Activated CD8-positive, alpha-beta memory T cell treated with anti-CD3 and anti-CD28 coated beads, Interleukin-2, amount 50 U/mL, for 48 hours (primary cell): ENCODE results near the gene DEF6.
"Not testable (repeated sequence)": the region's sequence is repeated elsewhere in the genome, so short reads cannot be mapped to it uniquely, and the experiment has no call there.

Experiments used
- DNase-seq: peaks from one replicate; pipeline ENCODE4 v3.0.0-alpha.2; 2020

DEF6 gene

DNA sequence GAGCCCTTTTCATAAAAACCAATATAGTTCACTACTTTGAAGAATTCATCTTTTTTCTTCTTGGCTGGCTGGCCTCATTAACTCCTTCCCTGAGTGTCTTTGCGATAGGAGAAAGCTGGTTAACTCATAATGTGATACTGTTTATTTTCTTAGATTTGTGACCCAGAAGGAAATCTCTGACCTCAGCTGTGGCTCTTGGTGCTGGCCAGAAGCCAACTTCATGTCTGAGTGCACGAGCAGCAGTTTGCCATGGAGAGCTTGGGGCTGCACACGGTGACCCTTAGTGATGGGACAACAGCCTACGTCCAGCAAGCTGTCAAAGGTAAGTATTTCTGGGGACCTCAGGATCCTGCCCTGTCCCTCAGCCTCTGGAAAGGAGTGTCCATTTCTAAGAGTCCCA is 16.7 kb upstream of the DEF6 start:
- no peak for DNase-seq

DNA sequence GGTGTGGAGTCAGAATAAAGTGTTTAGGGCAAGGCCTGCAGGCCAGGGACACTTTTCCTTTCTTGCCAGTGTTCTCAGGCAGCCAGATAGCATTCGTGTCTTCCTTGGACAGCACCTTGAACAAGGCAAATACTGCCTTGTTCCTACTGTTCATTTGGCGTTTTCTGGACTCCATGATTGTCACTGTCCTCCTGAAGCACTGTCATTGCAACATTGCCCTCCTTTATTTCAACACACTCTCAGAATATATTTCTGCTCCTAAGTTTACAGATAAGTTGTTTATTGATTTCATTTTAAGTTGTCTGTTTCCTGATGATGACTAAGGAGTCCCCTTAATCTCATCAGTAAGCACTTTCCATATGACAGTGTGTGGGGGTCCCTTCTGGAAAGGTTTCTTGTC is 15.1 kb upstream of the DEF6 start:
- DNase-seq, result no peak

DNA sequence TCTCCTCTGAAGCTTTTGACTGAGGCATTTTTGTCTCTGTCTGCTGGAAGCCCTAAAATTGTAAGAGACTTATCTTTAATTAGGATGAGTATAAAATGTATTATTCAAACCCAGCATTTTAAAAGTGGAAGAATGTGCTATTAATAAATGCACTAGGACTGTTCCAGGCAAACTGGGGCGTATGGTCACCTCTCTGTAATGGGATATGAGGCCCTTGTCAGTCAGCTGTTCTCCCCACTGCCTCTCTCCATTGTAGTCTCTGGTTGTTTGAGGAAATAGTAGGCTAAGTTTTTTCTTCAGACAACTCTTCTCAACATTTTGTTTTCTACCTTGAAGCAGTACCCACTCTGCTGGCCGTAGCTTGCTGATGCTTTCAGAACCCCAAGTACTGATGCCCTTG is 14.3 kb upstream of the DEF6 start:
- DNase-seq, result no peak

DNA sequence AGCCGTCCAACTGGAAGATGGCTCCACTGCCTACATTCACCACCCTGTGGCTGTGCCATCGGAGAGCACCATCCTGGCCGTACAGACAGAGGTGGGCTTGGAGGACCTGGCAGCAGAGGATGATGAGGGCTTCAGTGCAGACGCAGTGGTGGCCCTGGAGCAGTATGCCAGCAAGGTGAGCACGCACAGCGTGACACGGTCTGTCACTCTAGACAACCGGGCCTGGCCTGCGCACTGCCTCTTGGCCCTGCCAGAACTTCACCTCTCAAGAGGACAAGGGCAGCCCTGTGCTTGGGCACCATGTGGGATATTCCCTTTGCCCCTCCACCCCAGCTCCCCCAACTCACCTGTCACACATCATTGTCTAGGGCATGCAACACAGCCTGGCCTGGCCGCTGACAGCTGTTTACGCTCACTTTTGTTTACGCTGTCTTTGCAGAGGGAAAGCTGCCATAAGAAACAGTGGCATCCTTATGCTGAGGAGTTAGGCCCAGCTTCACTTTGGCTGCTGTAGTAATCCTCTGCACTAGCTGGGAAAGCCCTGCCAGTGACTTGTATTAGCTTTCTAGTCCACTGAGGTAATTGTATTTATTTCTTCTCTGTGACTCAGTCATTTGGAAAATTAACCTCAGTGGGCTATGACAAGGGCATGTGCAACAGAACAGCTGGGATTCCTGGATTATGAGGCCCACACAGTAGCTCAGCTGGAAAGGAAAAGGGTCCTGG is 9.8 kb upstream of the DEF6 start:
- DNase-seq, result no peak

DNA sequence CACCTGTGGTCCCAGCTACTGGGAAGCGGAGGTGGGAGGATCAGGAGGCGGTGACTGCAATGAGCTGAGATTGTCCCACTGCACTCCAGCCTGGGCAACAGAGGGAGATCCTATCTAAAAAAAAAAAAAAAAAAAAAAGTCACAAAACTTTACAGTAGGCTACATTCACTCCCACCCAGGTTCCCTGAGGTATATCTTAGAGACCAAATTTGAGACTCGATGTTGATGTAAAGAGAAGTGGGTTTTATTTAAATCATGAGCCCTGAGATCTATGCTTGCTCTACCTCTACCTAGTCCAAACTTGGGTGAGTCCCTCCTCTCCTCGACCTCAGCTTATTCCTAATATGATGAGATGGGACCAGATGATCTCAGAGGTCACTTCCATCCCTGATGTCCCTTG is 8.8 kb upstream of the DEF6 start:
- DNase-seq, result no peak

DNA sequence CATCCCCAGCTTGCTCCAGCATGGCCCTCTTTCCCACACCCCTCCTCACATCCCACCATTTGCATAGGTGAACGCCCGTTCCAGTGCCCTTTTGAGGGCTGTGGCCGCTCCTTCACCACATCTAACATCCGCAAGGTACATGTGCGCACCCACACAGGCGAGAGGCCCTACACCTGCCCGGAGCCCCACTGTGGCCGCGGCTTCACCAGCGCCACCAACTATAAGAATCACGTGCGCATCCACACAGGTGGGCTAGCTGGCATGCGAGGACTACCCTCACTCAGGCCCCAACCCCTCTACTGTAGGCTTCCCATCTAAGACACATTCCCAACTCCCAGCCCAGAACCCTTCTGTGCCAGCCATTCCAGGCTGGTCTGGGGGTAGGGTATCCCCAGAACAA is 6.1 kb upstream of the DEF6 start:
- DNase-seq, result no peak

DNA sequence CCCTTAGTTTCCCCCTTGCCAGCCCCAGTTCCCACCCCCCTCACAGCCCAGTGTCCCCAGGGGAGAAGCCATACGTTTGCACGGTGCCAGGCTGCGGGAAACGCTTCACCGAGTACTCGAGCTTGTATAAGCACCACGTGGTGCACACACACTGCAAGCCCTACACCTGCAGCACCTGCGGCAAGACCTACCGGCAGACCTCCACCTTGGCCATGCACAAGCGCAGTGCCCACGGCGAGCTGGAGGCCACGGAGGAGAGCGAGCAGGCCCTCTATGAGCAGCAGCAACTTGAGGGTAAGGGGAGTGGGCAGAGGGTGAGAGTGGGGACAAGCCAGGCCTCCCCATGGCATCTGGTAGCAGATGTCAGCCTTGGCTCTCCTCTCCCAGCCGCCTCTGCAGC is 5.1 kb upstream of the DEF6 start:
- DNase-seq, result no peak

DNA sequence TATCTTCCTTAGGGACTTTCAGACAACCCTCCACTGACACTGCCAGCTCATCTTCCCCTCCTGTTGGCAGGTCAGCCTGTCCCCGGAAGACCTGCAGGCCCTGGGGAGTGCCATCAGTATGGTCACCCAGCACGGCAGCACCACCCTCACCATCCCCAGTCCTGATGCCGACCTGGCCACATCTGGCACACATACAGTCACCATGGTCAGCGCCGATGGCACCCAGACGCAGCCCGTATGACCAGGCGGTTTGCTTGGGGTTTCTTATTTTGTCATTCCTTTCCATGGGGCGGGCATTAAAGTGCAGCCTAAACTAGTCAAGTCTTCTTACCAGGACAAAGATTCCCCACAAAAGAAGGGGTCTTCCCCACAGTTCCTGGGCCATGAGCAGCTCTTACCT is 3.9 kb upstream of the DEF6 start:
- DNase-seq, result no peak

DNA sequence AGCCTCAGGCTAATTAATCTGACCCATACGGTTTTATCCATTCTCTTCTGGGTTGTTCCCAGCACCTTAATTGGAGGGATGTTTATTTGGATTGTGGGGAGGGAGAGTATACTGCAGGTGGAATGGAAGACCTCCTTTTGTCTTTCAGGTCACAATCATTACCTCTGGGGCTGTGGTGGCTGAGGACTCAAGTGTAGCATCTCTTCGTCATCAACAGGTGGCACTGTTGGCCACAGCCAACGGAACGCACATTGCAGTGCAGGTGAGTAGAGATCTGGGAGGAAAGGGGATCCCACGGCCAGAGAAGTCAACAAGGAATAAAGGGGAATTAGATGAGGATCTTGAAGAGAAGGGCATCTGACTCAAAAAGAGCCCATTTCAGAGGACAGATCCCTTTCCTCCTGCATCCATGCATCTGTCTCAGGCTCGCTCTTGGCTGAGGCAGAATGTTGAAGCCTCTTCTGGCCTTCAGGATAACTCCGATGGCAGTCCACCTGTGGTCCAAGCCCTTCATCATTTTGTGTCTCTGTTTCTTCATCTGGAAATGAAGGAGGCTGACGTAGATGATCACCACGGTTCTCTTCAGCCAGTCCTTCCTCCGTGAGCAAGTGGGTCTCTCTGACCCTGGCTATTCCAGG is 3.2 kb upstream of the DEF6 start:
- peak; percentile 65 for DNase-seq

DNA sequence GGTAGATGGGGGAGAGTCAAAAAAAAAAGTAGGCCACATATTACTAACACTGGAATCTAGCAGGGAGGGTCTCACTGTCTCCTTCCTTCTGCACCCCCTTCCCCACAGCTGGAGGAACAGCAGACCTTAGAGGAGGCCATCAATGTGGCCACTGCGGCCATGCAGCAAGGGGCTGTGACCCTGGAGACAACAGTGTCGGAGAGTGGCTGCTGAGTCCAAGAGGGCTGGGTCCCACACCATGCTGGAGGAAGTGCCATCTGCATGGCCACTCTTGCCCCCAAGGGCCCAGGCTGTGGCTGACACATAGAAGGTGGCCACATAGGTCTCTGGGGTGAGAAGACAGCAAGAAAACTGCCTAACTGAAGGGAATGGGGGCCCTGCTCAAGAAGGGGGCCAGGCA is 2.6 kb upstream of the DEF6 start:
- no peak for DNase-seq

DNA sequence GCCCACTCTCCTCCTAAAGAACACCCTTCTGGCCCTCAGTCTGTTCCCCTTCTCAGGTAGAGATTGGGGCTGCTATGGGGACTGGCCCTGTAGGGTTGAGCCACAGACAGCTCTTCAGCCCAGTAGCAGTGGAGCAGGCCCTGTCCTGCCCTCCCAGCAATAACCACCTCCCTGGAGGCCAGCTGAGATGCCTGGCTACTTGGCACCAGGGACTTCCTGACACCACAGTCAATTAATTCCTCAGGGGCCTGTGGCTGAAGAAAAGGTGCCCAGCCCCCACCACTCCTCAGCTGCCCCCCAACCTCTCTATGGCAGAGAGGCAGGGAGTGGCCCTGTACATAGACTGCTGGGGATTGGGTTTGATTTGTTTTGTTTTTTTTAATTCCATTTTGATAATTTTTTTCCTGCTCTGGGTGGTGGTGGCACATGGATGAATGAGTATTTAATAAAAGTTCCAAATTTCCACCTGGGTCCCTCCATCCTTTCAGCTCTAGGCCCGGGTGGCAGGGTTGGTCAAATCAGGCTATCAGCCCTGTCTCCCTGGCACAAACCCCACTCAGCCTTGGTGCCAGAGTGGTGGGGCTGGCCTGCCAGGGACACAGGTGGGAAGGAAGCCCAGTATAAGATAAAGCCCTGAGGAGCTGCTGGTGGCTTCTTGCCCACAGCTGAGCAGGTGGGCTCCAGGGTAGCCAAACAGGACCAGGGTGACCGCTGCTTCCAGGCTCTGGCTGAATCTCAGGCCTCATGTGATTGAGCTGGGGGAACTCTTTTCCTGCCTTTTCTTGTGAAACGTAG is 1.9 kb upstream of the DEF6 start:
- no peak for DNase-seq

DNA sequence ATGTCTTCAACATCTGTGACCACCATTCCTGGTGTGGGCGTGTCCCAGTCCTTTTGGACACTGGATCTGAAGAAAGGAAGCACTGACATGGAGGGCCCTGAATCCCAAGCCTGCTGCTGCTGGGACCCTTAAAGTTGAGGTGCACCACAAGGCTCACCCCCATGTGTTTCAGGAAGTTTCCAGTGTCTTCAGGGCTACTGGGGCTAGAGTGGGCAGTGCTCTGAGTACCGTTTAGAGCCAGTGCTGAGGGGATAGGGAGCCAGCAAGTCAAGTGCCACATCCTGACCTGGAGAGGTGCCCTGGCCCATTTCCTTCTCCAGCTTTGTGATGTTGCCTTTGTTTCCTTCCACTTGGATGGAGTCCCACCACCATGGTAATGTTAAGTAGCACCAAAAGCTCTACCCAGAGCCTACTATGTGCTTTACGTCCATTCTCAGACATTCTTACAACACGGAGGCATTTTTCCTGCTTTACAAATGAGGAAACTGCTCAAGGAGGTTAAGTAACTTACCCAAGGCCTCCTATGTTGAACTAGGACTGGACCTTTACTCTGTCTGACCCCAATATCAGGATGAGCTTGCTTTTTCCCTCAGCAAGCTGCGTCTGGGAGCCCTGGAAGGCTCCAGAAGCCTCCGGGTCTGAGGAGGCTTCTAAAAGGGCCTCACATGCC is 552 bp upstream of the DEF6 start:
- no peak for DNase-seq

DNA sequence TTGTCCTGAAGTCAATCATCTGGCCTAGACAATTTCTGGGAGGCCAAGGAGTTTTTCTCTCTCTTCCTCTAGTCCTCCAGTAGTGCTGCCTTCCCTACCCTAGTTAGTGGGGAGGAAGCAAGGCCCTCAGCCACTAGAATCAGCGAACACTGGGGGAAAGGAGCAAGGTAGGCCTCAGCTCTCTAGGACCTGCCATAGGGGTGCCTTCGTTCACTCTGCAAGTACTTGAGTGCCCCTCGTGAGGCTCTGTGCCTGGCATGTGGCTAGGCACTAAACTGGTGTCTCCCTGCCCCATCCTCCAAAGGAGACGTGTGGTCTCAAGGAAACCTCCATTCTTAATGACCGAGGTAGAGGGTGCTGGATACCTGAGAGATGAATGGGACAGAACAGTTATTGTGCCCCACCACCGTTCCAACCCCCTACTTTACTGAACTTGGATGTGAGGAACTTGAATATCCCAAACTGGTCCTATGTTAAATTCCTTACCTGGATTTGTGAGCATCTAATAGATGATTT is 1.1 kb downstream of the DEF6 start:
- no peak for DNase-seq

DNA sequence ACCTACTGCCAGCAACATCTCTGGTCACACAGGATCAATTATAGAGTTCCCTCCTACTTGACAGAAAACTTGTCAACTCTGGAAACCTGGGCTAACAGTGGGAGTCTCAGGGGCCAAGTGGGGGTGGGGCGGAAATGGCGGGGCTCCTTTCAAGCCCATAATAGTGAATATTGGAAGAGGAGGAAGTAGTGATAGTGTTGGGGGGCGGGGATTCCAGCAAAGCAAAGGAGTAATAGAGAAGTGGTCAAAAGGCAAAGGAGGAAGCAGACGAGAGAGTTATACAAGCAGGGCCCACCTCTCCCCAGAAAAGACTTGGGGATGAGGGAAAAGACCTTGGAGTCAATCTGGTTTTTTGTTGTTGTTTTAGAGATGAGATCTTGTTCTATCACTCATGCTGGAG is 2.1 kb downstream of the DEF6 start:
- peak; percentile 61 for DNase-seq

DNA sequence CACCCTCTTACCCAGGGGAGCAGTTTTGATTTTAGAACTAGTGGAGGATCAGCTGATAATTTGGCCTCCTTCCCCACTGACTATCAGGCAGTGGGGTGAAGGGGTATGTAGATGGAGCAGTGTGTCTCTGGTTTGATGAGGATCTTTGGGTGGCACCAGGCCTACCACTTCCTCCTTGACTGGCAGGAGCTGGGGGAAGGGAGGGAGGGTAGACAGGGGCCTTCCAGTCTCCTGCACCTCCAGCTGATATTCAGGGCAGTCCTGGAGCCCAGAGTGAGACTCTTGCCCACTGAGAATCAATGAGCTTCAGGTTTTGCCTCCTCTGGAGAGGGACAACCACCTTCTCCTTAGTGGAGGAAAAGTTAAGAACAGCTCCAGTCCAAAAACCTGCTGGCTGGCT is 3.2 kb downstream of the DEF6 start:
- DNase-seq, result no peak

DNA sequence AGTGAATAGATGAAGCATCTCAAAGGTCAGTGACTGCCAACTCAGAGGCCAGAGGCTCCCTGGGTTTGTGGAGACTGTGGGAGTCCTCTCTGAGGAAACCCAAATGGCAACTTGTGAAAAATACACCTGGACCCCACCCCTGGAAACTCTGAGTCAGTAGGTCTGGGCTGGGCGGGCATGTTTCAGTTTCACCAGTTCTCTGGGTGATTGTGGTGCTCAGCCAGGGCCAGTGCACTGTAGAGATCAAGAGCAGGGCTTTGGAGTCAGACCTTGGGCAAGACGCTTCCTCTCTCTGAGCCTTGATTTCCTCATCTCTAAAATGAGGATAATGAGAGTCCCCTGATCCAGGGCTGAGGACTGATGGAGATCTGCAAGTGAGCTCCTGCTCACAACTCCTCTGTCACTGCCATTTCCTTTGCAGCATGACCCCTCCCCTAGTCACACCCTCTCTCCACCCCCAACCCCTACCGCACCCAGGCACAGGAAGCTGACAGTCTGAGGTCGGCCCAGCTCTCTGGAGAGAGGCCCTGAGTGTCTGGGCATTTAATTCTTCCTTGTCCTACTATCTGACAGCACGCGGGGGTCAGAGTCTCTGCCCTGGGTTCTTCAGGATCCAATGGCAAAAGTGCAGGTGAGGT is 5.1 kb downstream of the DEF6 start:
- DNase-seq, result peak; percentile 87

DNA sequence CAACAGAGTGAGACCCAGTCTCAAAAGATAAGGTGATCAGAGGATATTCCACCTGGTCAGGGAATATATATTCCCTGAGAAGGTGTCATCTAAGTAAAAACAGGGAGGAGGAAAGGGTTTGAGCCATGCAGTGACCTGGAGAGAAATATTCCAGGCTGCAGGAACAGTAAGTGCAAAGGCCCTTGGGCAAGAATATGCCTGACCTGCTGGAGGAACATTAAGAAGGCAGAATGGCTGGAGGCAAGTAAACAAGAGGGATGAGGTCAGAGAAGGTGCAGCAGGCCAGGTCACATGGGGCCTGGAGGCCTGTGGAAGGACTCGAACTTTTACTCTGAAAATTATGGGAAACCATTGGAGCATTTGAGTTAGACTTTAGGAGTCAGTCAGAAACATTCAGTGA is 6.7 kb downstream of the DEF6 start:
- DNase-seq, result no peak

DNA sequence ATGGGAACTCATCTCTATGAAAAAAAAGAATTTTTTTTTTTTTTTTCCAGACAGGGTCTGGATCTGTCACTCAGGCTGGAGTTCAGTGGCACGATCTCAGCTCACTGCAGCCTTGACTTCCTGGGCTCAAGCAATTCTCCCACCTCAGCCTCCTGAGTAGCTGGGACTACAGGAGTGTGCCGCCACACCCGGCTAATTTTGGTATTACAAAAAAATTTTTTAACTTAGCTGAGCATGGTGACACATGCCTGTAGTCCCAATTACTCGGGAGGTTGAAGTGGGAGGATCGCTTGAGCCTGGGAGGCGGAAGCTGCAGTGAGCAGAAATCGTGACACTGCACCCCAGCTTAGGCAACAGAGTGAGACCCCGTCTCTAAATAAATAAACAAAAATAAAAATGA is 7.5 kb downstream of the DEF6 start:
- no peak for DNase-seq

DNA sequence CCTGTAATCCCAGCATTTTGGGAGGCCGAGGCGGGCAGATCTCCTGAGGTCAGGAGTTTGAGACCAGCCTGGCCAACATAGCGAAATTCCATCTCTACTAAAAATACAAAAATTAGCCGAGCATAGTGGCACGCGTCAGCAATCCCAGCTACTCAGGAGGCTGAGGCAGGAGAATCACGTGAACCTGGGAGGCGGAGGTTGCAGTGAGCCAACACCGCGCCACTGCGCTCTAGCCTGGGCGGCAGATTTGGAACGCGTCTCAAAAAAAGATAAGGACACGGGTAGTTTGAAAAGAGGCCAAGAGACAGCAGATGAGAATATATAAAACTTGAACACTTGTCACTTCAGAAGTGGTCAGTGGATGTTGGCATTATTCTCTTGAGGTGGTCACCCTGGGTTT is 9.5 kb downstream of the DEF6 start:
- not testable (repeated sequence) for DNase-seq

DNA sequence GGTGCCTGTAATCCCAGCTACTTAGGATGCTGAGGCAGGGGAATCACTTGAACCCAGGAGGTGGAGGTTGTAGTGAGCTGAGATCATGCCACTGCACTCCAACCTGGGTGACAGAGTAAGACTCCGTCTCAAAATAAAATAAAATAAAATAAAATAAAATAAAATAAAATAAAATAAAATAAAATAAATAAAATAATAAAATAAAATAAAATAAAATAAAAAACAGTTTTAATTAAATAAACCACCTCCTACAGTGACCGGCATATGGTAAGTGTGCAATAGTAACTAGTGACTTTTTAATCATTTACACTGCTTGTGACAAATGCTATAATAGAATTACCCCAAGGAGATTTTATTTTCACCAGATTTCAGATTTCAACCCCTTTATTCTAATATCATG is 10.9 kb downstream of the DEF6 start:
- DNase-seq, result not testable (repeated sequence)

DNA sequence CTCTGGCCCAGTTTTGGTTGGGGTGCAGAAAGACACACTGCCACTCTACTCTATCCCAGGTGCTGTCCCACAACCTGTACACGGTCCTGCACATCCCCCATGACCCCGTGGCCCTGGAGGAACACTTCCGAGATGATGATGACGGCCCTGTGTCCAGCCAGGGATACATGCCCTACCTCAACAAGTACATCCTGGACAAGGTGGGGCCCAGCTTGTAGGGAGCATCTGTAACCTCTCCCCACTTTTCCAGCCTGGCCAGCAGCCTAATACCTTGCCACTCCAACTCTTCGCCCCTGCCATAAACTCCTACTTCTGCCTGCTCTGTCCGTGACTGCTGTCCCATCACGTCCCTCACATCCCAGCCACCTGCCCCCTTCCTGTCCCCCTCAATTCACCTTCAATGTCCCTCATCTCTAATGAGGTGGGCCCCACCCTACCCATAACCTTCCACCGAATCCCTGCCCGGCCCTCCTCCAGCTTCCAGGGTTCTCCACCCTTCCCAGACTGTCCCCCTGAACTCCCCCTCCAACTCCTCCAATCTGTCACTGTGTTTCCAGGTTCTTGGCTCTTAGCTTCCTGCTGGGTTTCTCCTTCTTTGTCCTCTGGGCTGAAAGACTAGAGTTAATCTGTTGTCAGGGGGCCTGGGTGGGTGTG is 12.1 kb downstream of the DEF6 start:
- DNase-seq, result peak; percentile 43

DNA sequence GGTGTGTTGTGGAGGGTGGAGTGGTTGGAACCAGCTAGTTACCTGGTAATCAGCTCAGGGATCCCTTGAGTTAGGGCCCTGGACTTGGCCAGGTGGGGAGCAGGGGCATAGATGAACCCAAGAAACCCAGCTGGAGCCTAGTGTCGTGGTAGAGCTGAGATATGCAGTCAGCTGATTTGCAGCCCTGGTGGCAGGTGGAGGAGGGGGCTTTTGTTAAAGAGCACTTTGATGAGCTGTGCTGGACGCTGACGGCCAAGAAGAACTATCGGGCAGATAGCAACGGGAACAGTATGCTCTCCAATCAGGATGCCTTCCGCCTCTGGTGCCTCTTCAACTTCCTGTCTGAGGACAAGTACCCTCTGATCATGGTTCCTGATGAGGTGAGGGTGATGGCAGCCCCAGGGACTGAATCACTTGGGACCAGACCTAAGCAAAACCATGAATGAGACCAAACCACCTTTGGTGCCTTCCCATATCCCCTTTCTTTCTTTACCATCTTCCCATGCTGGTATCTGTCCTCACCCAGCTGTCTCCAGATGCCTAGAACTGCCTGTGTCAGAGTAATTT is 12.7 kb downstream of the DEF6 start:
- DNase-seq, result peak; percentile 66
